Stomach (tissue), 9 donors: ENCODE data around the gene ZGPAT. TPM values are rescaled to one million over a fixed set of nuclear protein-coding genes. Genes with fewer than 3 reads are reported as not detected.

Experiments
- DNase-seq, 2 donors: peaks; one replicate each; pipeline versions ENCODE4 v3.0.0 to v3.0.0-alpha.2; 2013 to 2019
- H3K27ac ChIP-seq, 5 donors: fragments of 200-600 bp in 4 of 5; sonication (generic) in 4 of 5; one replicate each; pipeline ENCODE4 v1.5.1; 2013 to 2019; ENCODE audit warnings: mild to moderate bottlenecking in 1 of 5, moderate library complexity in 1 of 5
- H3K27me3 ChIP-seq, 3 donors: fragments of 200-600 bp; sonication (generic); one replicate each; pipeline ENCODE4 v1.5.1; 2017 to 2019; ENCODE audit warnings: mixed run types in 1 of 3
- H3K36me3 ChIP-seq, 4 donors: fragments of 200-600 bp; sonication (generic); 1 replicate in 3 of 4; 2 replicates in 1 of 4; pipeline ENCODE4 v1.5.1; 2016 to 2019
- H3K4me1 ChIP-seq, 4 donors: fragments of 200-600 bp; sonication (generic); one replicate each; pipeline ENCODE4 v1.5.1; 2016 to 2019
- H3K4me3 ChIP-seq, 4 donors: fragments of 200-600 bp; sonication (generic) in 3 of 4; one replicate each; pipeline ENCODE4 v1.5.1; 2016 to 2019; ENCODE audit warnings: mild to moderate bottlenecking in 1 of 4
- H3K9me3 ChIP-seq, 4 donors: fragments of 200-600 bp; sonication (generic); one replicate each; pipeline ENCODE4 v1.5.1; 2016 to 2019
- EP300 ChIP-seq: sonication (generic); formaldehyde crosslinking; IDR thresholded peaks from one replicate; pipeline ENCODE4 v1.6.1; 2017; ENCODE audit warnings: antibody characterized with exemption
- POLR2A ChIP-seq, 4 donors: fragments of 450-650 bp; IDR thresholded peaks; one replicate each; pipeline ENCODE4 v1.6.1; 2016; ENCODE audit warnings: antibody characterized with exemption in 4 of 4, control low read depth in 2 of 4, mild to moderate bottlenecking in 1 of 4, moderate library complexity in 1 of 4
- POLR2AphosphoS5 ChIP-seq, 3 donors: sonication (generic); formaldehyde crosslinking; IDR thresholded peaks; one replicate each; pipeline ENCODE4 v1.6.1; 2016; ENCODE audit warnings: antibody characterized with exemption in 3 of 3
- WGBS, 5 donors: extraction: QIAGEN DNeasy Blood & Tissue Kit in 3 of 5; methylation state at CpG; one replicate each; pipeline versions ENCODE4 v1.1.5 to v1.1.7; 2013 to 2018; 5-methylcytosine and 5-hydroxymethylcytosine counted together
- intact Hi-C: fragments of 100-400 bp; cut with DNase I; formaldehyde crosslinking; loops from one replicate; pipeline ENCODE4 v1.15.1; 2023; ENCODE audit warnings: low total_unique reads
- polyA plus RNA-seq, 3 donors: library from polyadenylated mRNA; stranded (reverse); fragments of 200-250 nt; gene quantifications; one replicate each; pipeline ENCODE4 v1.2.3, GENCODE V29; 2013
- total RNA-seq, 5 donors: library from RNA; depleted of rRNA; stranded (reverse); fragments of >200 nt; gene quantifications; one replicate each; pipeline versions ENCODE4 v1.1.0 to v1.2.3, GENCODE V29; 2014 to 2016
- TF ChIP-seq, protein P1 (sequence below), 7 experiments: fragments of 450-650 bp in 4 of 7; fragments of 200-600 bp in 3 of 7; sonication (generic) in 3 of 7; IDR thresholded peaks; one replicate each; pipeline ENCODE4 v1.5.1; 2016 to 2019; ENCODE audit warnings: antibody characterized with exemption in 7 of 7, control low read depth in 2 of 7, mild to moderate bottlenecking in 1 of 7
- donor health status: healthy with polysubstance abuse.
- donor health status: Bipolar disorder and iron deficiency.
- donor health status: healthy.

The ZGPAT gene
- total and polyA plus RNA-seq, 8 donors: 12.3 to 49.6 (median 38.5) TPM

DNA sequence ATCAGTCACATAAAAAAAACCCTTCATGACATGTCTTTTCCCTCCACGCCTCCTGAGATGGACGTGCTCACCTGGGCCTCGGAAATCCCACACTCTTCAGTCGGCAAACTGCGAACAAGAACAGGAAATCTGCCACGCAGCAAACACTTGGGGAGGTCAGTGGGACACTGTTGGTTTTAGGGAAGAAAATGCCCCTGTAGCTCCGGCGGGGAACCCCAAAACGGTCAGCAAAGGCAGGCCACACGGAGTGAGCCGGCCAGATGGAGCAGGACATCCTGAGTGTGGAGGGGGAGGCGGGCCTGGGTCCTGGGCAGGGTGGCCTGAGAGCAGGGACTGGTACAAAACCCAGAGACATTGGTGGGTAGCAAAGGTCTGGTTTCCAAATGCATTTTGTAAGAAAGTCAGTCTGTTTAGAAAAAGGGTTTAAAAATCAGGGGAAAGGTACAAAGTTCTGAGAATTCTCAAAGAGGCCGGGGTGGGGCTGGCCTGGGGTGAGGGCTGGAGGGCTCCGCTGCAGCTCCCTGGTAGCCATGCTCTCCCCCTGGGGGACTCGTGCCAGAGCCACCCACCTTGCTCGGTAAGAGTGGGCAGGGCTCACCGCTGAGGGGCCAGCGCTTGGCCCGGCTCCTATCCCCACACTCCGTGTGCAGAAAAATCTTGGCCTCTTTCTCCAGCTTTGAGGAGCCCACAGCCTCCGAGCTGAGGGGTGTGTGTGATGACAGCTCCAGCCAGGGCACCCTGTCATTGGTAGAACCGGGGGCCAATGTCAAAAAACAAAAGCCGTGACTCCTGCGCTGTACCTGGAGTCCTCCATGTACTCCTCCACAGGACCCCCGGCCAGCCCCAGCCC, 37.0 kb downstream of the ZGPAT start:
- peaks cover 8 to 38% (median 34%) of the 10 kb centered on the region in 4 donors for H3K36me3 ChIP-seq
- WGBS, 5 donors: 59 to 78% (median 60%) methylated on average over 25 of the region's 25 CpGs
- H3K4me3 ChIP-seq: no peak overlapping the region
- no peaks in the 10 kb centered on the region for H3K9me3 ChIP-seq
- no peaks in the 10 kb centered on the region for H3K27me3 ChIP-seq
- TF ChIP-seq, protein P1, sequence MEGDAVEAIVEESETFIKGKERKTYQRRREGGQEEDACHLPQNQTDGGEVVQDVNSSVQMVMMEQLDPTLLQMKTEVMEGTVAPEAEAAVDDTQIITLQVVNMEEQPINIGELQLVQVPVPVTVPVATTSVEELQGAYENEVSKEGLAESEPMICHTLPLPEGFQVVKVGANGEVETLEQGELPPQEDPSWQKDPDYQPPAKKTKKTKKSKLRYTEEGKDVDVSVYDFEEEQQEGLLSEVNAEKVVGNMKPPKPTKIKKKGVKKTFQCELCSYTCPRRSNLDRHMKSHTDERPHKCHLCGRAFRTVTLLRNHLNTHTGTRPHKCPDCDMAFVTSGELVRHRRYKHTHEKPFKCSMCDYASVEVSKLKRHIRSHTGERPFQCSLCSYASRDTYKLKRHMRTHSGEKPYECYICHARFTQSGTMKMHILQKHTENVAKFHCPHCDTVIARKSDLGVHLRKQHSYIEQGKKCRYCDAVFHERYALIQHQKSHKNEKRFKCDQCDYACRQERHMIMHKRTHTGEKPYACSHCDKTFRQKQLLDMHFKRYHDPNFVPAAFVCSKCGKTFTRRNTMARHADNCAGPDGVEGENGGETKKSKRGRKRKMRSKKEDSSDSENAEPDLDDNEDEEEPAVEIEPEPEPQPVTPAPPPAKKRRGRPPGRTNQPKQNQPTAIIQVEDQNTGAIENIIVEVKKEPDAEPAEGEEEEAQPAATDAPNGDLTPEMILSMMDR (IDR thresholded peaks at IDR 0.05): no peak
- TF ChIP-seq EP300: no peak
- no peak for TF ChIP-seq POLR2AphosphoS5 (IDR thresholded peaks at IDR 0.05)
- no peak for TF ChIP-seq POLR2A (IDR thresholded peaks at IDR 0.05)
- DNase-seq: no peak
- intact Hi-C loops: no loop called here
- peaks cover 12 to 28% (median 21%) of the 10 kb centered on the region in 4 donors for H3K4me1 ChIP-seq
- no peak overlapping the region for H3K27ac ChIP-seq

DNA sequence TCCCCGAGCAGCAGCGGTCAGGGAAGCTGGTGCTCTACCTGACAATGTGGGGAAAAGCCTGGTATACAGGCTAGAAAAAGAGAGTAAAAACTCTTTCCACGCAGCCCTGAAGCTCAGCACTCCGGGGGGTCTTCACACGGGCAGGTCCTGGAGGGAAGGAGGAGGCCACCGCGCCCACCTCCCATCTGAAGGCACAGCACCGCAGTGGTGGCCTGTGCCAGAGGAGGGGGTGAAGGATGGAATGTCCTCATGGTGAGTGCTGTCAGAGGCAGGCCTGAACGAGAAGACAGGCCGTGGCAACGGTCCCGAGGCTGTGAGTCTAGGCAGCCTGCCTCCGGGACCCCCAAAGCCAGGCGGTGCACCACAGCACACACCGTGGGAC, 37.6 kb downstream of the ZGPAT start:
- 70 to 83% (median 77%) methylated on average over 14 to 15 of the region's 15 CpGs for WGBS, 5 donors
- TF ChIP-seq POLR2AphosphoS5 (IDR thresholded peaks at IDR 0.05) (no peak), EP300 (no peak), POLR2A (IDR thresholded peaks at IDR 0.05) (no peak)
- TF ChIP-seq, protein P1 (IDR thresholded peaks at IDR 0.05): no peak
- Histone ChIP-seq H3K36me3 (peaks cover 8 to 38% (median 35%) of the 10 kb centered on the region in 4 donors), H3K27me3 (no peaks in the 10 kb centered on the region), H3K4me1 (peaks cover 12 to 25% (median 18%) of the 10 kb centered on the region in 4 donors), H3K4me3 (no peak overlapping the region), H3K9me3 (no peaks in the 10 kb centered on the region), H3K27ac (no peak overlapping the region)
- intact Hi-C loops: no loop called here
- DNase-seq: no peak

DNA sequence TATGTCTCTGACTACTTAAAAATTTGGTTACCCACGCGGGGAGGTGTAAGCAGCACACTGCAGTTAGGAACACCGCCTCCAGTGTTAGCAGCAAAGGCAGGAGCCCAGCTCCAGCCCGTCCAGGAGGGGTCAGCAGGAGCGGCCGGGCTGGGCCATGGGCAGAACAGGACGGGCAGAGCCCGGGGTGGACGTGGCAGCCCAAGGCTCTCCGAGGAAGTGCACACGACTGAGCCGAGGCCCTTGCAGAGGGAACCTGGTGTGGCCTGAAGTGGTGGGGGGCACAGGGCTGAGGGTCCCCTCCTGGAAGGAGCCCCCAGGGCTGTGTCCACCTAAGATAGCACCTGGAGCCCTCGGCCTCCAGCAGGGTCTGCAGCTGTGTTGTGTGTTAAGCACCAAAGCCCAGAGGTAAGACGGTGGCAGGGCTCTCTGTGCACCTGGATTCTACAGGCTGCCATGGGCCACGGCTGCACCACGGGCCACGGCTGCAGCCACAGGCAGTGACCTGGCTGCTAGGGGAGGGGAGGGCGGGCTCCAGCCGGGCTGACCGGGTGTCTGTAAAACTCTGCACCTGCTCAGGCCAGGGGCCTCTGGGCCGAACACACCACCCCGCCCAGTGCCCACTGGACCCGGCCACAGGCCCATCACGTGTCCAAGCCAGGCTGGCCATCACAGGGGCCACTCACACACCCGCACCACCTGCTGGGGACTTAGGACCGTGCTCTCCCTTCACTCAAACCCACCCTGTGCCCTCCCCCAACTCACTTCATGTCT, 38.3 kb downstream of the ZGPAT start:
- WGBS, 5 donors: 72 to 88% (median 83%) methylated on average over 16 to 26 of the region's 26 CpGs
- H3K27ac ChIP-seq: no peak overlapping the region
- TF ChIP-seq, protein P1 (IDR thresholded peaks at IDR 0.05): no peak
- TF ChIP-seq POLR2A (IDR thresholded peaks at IDR 0.05) (no peak), POLR2AphosphoS5 (IDR thresholded peaks at IDR 0.05) (no peak), EP300 (no peak)
- intact Hi-C loops: no loop called here
- no peaks in the 10 kb centered on the region for H3K27me3 ChIP-seq
- peaks cover 8 to 38% (median 35%) of the 10 kb centered on the region in 4 donors for H3K36me3 ChIP-seq
- no peak for DNase-seq
- H3K9me3 ChIP-seq: no peaks in the 10 kb centered on the region
- H3K4me3 ChIP-seq: no peak overlapping the region
- H3K4me1 ChIP-seq: peaks cover 8 to 18% (median 11%) of the 10 kb centered on the region in 4 donors

DNA sequence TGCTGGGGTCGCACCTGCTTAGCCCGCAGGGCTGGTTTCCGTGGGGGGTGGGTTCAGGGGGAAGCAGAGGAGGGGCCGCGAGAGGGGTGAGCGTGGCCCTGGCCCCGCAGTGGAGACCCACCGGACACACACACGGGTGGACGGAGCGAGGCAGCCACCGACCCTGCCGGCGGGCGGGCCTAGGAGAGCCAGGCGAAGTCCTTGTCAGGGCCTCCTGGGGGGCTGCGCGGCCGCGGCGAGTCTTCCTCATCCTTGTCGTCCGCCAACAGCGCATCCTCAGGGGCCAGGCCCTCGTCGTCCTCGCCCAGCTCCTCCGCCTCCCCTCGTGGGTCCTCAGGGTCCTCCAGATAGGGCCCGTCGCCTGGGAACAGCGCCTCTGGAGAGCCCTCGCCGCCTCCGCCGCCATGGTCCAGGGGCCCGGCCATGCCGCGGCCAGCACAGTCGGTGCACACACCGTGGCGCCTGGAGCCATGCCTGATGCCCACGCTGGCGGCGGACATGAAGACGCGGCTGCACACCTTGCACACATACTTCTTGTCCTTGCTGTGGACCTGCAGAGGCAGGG, 39.0 kb downstream of the ZGPAT start:
- Histone ChIP-seq H3K9me3 (no peaks in the 10 kb centered on the region), H3K4me1 (peaks cover 1 to 11% (median 4%) of the 10 kb centered on the region in 4 donors), H3K27me3 (no peaks in the 10 kb centered on the region), H3K4me3 (no peak overlapping the region), H3K36me3 (peaks cover 8 to 34% (median 30%) of the 10 kb centered on the region in 4 donors), H3K27ac (no peak overlapping the region)
- TF ChIP-seq POLR2AphosphoS5 (IDR thresholded peaks at IDR 0.05) (no peak), EP300 (no peak), POLR2A (IDR thresholded peaks at IDR 0.05) (no peak)
- TF ChIP-seq, protein P1 (IDR thresholded peaks at IDR 0.05): no peak
- DNase-seq: no peak
- 90 to 95% (median 95%) methylated on average over 24 to 47 of the region's 47 CpGs for WGBS, 5 donors
- intact Hi-C loops: no loop called here
